SH-SY5Y (cell line): ENCODE results near the gene RAET1G.

Experiments used
- GATA2 ChIP-seq: IDR thresholded peaks from 2 replicates; pipeline ENCODE4 v1.6.1; 2011; ENCODE audit warnings: mild to moderate bottlenecking, low read depth, low read length
- GATA3 ChIP-seq: IDR thresholded peaks from 2 replicates; pipeline ENCODE4 v1.6.1; 2011; ENCODE audit warnings: low read depth, mild to moderate bottlenecking, low read length, moderate library complexity

The RAET1G gene

DNA sequence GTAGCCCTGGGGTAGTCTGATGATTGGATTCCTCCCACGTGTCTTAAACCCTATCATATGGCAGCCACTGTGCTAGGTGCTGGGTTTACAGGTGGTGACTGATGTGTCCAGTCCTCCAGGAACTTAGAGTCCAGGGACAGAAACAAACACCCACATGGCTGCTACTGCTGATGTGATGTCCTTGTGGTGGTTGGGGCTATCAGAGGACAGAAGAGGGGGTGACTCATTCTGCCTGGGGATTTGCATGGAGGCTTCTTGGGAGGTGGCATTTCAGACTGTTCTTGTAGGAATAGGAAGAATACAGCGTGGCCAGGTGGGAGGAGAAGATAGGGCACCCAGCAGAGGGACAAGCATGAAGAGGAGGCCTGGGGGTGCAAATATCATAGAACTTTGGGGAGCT is 9.8 kb downstream of the RAET1G start:
- no peak for TF ChIP-seq GATA3
- TF ChIP-seq GATA2 = no peak

DNA sequence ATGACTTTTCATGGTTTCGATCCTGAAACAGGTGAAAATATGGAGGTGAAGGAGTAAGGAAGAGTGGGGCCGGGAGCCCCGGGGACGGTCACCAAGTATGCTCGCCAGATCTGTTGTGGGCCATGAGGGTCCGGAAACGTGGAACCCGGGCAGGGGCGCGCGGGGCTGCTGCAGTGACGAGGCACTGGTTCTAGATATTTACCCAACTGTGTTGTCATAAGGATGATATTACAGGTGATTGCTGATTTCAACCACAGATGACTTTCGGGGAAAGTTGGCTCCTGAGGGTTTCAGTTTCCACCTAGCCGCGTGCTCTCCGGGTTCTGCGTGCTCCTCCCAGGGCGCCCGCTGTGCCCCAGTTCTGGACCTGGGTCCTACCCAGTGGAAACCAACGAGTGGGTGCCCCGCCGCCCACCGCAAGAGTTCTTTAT is 12.2 kb downstream of the RAET1G start:
- TF ChIP-seq GATA2 (no peak), GATA3 (no peak)

- TF ChIP-seq GATA3 (no peak), GATA2 (no peak)
Measured at GRCh38 chr6:149909701-149910470, 13.0 kb downstream of the RAET1G start.

DNA sequence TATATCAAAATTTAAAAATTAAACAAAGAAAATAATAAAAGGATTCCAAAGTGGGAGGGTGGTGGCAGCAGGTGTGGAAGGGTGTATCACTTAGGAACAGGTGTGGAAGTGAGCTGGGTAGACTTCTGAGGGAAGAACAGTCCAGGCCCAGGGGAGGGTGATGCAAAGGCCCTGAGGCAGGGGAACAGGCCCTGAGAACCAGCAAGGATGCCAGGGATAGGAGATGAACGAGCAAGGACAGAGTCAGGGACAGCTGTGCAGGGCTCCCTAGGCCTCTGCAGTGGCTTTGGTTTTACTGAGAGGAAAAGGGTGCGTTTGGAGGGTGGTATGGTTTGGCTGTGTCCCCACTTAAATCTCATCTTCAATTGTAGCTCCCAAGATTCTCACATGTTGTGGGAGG is 15.6 kb downstream of the RAET1G start:
- TF ChIP-seq GATA2 (no peak), GATA3 (no peak)

DNA sequence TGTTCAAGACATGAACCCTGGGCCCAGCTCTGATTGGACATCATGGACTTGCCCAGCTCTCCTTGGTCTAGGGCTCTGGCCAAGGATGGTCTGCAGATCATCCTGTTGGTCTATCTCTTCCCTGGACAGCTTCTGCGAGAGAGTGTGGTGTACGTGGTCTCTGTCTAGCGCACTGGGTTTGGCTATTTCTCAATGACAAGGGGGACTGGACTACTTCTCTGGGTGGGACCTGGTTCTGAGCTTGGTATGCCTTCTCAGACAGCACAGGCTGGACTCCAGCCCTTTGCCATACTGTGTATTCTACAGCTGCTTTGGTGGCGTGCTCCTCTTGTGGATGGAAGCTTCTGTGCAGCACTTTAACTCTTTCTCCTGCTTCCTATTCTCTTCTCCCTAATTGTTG is 16.5 kb downstream of the RAET1G start:
- no peak for TF ChIP-seq GATA2
- no peak for TF ChIP-seq GATA3

- TF ChIP-seq GATA2 (no peak), GATA3 (no peak)
Measured at GRCh38 chr6:149905911-149906371, 17.0 kb downstream of the RAET1G start.

DNA sequence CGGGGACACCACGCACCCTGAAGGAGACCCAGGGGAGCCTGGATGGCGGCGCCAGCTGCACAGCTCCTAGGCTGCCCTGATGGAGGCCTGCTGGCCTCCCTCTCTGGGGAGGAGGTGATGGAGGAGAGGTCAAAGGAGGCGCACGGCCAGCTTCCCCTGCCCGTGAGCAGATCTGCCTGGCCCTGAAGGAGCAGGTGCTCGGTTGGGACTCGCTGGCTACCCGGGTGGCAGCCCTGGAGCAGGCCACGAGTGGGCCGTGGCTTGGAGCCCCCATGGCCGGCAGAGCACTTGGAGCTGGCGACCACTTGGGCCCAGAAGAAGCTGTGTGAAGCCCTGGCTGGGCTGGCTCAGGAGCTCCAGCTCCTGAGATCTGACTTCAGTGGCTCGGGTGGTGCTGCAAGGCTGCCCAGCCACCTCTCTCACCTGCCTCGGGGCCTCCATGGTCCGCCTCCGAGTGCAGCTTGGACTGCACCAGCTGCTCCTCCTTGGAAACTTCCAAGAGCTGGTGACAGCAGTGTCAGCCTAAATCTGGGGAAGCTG is 17.5 kb downstream of the RAET1G start:
- TF ChIP-seq GATA2 (no peak), GATA3 (no peak)

DNA sequence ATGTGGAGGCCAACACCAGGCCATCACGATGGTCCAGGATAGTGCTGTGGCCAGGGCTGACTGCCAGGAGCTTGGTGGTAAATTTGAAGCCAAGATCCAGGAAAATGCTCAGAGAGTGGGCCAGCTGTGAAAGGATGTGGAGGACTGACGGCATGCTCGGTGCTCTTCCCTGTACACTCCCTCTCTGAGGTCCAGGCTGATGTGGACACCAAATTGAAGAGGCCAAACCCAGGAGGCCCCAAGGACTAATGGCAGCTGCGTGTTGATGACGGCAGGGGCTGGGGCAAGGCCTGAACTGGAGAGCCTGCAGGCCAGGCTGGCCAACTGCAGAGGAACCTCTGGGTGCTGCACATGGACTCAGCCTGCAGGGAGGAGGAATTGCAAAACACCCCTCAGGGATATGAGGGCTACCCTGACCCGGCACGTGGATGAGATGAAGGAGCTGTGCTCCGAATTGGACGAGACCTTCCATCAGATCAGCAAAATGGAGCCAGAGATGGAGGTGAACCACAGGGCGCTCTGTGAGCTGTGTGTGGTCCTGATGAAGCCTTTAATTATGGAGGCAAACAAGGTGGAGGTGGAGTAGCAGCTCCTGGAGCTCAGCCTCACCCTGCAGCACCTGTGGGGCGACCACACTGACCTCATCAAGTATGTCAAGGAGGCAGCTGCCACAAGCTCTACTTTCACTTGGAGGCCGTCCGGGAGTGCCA is 18.1 kb downstream of the RAET1G start:
- TF ChIP-seq GATA3 = no peak
- no peak for TF ChIP-seq GATA2

DNA sequence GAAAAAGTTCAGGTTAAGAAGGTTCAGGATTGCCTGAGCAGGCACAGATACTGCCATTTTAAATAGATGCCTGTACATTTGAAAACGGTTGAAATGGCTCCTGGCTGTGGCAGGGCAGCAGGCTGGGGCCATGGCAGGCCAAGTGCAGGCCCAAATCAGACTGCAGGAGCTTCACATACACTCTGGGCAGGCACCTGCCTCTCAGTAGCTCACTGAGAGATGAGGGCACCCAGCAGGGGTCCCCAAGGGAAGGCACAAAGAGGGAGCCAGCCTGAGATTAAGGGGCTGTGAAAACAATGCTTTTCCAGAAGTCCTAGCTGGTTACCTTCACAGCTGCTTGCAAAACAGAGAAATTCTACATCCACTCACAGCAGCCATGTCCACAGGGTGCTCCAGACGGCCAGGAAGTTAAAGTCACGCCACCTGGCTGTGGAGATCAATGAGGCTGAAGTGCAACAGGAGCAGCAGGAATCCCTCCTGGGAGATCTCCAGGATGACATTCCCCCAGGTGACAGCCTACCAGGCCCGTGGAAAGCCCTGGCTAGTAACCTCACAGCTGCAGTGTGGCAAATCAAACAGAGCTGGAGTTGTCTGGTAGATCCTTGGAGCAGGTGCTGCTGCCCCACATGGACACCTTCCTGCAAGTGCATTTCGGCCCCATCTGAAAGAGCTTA is 18.8 kb downstream of the RAET1G start:
- TF ChIP-seq GATA3 = no peak
- no peak for TF ChIP-seq GATA2

DNA sequence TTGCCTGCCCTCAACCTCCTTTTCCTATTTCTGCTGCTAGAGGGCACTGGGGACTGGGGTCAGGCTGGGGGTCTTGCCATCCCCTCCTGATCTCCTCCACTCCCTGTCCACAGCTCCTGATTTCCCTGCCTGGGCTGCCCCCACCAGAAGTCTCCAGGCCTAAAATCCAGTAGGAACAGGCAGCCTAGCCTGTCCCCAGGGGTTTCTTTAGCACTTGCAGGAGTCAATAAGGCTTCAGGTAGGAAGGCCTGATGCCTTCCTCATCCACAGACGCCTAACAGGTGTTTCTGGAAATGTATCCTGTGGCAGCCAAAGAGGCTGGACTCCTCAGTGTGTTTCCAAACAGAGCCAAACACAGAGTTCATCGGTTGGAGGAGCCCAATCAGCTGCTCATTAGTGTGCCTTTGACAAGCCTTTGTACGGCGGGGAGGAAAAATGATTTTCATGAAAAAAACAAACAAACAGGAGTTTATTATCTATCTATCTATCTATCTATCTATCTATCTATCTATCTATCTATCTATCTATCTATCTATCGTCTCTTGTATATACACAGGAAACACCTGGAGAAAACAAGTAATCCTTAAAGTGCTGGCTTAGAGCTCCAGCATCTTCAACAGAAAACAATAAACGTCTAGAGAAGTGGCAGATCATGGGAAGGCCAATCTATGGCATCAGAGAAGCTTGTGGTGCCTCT is 21.3 kb downstream of the RAET1G start:
- no peak for TF ChIP-seq GATA2
- no peak for TF ChIP-seq GATA3

DNA sequence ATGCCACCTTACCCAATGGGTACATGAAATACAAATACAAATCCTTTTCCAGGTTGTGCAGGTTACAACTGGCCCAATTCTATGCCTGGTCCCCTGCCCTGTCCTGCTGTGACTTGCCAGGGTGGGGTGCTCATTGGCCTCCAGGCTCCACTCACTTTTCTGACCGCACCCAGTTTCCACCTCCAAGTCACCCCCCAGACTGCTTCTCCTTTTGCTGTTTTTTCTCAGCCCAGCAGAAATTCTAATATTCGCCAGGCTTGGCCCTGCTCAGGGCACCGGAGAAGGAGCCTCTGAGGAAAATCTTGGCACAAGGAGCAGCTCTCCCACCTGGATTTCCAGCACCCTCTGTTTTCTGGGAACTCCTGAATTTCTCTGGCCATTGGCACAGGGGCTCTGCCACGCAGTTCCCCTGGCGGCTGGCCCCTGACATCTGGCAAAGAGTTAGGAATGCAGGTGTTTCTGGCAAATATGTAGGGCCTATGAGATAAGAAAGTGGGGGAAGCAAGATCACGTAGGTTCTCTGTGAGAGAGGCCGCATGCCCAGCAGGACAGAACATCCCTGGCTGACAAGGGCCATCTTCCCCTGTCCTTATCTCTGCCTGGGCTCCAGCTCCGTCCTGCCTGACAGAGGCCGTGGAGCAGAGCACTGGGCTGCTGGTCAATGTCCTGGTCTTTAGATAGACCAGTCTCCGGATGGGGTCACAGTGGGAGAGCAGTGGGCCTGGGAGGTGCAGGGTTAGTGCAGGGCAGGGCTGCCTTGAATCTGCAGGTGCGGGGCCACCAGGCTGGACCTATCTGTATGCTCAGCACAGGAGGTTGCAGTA is 22.1 kb downstream of the RAET1G start:
- TF ChIP-seq GATA3 (no peak), GATA2 (no peak)

- no peak for TF ChIP-seq GATA3
- no peak for TF ChIP-seq GATA2
Measured at GRCh38 chr6:149899926-149900619, 22.8 kb downstream of the RAET1G start.

DNA sequence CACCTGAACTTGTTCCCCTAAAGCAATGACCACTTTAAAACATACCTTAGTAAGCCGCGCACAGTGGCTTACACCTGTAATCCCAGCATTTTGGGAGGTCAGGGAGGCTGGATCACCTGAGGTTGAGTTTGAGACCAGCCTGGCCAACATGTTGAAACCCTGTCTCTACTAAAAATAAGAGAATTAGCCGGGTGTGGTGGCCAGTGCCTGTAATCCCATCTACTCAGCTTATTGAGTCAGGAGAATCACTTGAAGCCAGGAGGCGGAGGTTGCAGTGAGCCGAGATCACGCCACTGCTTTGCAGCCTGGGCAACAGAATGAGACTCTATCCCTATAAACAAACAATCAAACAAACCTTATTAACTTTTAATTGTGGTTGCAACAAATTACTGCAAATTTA is 23.4 kb downstream of the RAET1G start:
- no peak for TF ChIP-seq GATA3
- TF ChIP-seq GATA2 = no peak
